GM10248 (cell line): Measurements from ENCODE around the gene PLXNC1.

Experiments
- CTCF ChIA-PET: fragments of 300-600 bp; sonication (Branson Sonifier 250); formaldehyde crosslinking; extraction: SDS; loops from one replicate; lab custom pipeline; 2021; ENCODE audit warnings: antibody characterized with exemption; lab: Yijun Ruan, JAX
- POLR2A ChIA-PET: fragments of 350-650 bp; sonication (Branson Sonifier 250); formaldehyde crosslinking; extraction: SDS; loops from one replicate; lab custom pipeline; 2020; ENCODE audit warnings: antibody characterized with exemption; lab: Yijun Ruan, JAX
- DNase-seq: peaks from one replicate; pipeline ENCODE4 v3.0.0; 2012; ENCODE audit errors: extremely low spot score
- TF ChIP-seq, protein P1 (sequence below): IDR thresholded peaks from 2 replicates; pipeline ENCODE4 v1.5.1; 2012; ENCODE audit warnings: mild to moderate bottlenecking, low read depth; ENCODE audit errors: extremely low read depth, missing control alignments, control extremely low read depth

PLXNC1 gene

DNA sequence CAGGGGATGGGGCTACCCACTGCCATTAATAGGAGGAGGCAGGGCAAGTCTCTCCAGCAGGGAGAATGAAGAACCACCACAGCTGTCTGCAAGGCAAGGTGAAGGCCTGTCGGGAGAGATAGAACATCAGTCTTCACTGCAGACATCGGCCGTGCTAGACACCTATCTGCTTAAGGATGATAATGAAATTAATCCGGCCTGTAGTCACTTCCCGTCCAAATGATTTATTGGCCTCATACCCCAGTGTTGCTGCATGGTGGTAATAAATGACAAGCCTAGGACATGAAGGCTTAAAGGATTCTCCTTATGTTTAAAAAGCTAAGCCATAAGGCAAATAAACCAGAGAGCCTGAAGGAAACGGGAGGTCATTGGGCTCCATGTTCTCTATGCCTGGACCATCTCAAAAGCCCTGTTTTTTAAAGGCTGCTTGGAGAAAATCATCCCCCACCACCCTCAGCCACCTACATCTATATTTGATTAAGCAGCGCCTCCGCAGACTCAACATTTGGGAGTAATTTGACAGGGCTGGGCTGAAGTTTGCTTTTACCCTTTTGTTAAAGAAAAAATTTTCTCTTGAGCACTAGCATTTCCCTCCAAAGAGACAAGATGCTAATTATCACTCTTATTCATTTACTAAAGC, 137.7 kb downstream of the PLXNC1 start:
- DNase-seq: no peak
- POLR2A ChIA-PET: no interaction called here
- CTCF ChIA-PET: interaction anchor here (1.9 kb wide), 1 partner anchor 13 kb away, joined by 5 read pairs; no protein-coding TSS in a partner anchor
- TF ChIP-seq, protein P1, sequence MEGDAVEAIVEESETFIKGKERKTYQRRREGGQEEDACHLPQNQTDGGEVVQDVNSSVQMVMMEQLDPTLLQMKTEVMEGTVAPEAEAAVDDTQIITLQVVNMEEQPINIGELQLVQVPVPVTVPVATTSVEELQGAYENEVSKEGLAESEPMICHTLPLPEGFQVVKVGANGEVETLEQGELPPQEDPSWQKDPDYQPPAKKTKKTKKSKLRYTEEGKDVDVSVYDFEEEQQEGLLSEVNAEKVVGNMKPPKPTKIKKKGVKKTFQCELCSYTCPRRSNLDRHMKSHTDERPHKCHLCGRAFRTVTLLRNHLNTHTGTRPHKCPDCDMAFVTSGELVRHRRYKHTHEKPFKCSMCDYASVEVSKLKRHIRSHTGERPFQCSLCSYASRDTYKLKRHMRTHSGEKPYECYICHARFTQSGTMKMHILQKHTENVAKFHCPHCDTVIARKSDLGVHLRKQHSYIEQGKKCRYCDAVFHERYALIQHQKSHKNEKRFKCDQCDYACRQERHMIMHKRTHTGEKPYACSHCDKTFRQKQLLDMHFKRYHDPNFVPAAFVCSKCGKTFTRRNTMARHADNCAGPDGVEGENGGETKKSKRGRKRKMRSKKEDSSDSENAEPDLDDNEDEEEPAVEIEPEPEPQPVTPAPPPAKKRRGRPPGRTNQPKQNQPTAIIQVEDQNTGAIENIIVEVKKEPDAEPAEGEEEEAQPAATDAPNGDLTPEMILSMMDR: no peak

DNA sequence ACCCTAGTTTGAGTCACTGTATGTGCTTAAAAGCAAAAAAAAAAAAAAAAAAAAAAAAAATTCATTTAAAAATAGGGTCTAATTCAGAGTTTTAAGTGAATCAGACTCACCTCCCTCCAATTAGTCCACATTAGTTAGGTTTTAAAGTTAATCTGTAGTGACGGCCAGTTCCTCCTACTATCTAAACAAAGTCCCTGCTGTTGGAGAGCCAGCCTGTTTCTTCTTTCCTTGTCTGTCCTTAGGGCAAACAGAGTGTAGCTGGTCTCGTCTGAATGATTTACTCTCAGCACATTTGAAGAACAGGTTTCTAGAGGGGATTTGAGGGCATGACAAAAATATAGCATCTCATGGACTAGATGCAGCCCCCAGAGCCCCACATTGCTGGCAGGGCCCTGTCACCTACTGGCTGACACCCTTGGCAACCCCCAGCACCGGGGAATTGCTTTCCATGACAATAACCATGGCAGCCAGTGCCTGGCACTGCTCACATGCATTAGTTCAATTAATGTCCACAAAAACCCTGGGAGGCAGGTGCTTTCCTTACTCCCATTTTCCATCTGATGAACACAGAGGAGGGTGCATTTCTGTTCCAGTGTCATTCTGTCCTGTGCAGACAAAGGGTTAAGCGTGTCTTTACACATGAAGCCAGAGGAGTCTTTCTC, 138.3 kb downstream of the PLXNC1 start:
- TF ChIP-seq, protein P1: no peak
- no peak for DNase-seq
- ChIA-PET CTCF (interaction anchor here (1.9 kb wide), 1 partner anchor 12 kb away, joined by 5 read pairs; no protein-coding TSS in a partner anchor), POLR2A (no interaction called here)

DNA sequence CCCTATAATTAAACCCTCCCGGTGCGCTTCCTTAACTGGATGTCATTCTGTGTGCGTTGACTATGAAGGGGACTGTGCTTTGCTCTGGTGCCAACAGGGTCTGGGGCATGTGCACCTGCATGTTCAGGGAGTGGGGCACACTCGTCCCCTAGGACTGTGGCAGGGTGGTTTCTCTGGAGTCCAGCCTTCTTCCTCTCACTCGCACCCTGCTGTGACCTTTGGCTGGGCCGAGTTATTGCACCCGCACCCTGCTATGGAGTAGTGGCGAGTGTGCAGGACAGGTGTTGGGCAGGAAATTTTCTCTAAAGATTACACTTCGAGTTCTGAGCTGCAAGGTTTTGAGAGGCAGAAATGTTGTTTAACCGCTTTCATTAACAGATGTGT, 138.9 kb downstream of the PLXNC1 start:
- CTCF ChIA-PET: interaction anchor here (1.9 kb wide), 1 partner anchor 12 kb away, joined by 5 read pairs; no protein-coding TSS in a partner anchor
- POLR2A ChIA-PET: no interaction called here
- DNase-seq: no peak
- TF ChIP-seq, protein P1: no peak

DNA sequence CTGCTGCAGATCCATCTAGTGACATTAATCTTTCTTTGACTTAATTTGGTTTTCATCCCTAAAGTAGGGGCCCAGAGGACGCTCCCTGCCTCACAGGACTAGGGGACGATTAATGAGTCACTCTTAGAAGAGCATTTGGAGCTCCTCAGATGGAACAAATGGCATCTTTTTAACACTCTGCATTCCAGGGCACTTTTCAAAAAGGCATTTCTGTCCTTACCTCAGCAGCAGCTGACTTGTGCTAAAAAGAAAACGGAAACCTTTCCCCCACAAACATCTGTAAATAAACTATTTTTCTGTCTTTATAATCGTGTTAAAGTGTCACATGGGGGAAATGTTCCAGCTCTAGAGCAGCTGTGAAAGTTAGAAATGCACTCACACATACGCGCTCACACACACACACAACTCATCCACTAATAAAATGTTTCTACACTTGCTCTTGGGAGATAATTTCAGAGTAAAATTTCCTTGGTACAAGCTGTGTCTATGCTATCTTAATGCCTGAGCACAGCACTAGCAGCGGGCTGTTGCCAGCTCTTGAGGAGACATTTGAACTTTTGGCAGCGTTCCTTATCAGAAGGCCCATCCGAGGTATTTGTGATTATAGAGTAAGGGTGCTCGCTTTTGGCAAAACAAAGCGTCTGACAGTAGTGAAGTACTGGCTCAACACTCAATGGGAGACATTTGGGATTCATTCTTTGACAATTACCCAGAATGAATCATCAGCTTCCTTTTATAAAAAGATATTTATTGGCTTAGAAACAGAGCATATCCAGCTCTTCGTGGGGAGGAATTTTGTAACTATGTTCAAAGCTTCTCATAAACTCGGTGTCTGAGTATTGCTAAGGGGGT, 141.3 kb downstream of the PLXNC1 start:
- no peak for DNase-seq
- POLR2A ChIA-PET: interaction anchor here (0.6 kb wide), 1 partner anchor 219 kb away, joined by 8 read pairs; no protein-coding TSS in a partner anchor
- TF ChIP-seq, protein P1: no peak
- CTCF ChIA-PET: interaction anchor here (0.8 to 2.3 kb wide), 11 partner anchors 8 to 246 kb away, joined by 3 to 10 read pairs (median 3); no protein-coding TSS in a partner anchor

DNA sequence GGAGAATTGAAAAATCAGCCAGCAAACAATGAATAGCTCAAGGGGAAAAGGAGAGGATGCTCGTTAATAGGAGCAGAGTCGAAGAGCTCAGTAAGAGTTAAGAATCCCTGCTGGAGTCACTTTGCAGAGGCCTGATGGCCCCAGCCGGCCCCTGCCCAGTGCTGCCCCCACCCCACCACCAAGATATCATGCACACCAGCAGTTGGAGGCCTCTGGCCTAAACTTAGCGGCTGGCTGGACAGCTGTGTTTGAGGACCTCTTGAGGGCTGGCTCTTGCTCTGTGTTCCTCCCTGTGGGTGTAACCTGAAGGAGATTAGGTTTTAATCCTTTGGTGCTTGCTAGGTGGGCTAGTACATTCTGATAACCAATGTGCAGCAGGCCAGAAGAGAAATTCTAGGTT, 142.0 kb downstream of the PLXNC1 start:
- TF ChIP-seq, protein P1: no peak
- CTCF ChIA-PET: interaction anchor here (0.8 to 1.4 kb wide), 7 partner anchors 8 to 245 kb away, joined by 3 to 7 read pairs (median 3); no protein-coding TSS in a partner anchor
- POLR2A ChIA-PET: interaction anchor here (0.6 kb wide), 1 partner anchor 218 kb away, joined by 8 read pairs; no protein-coding TSS in a partner anchor
- DNase-seq: no peak
